SH-SY5Y (cell line): ENCODE data around the gene MLLT1.

Experiments used
- GATA2 ChIP-seq: IDR thresholded peaks from 2 replicates; pipeline ENCODE4 v1.6.1; 2011; ENCODE audit warnings: mild to moderate bottlenecking, low read depth, low read length
- GATA3 ChIP-seq: IDR thresholded peaks from 2 replicates; pipeline ENCODE4 v1.6.1; 2011; ENCODE audit warnings: low read depth, mild to moderate bottlenecking, low read length, moderate library complexity

DNA sequence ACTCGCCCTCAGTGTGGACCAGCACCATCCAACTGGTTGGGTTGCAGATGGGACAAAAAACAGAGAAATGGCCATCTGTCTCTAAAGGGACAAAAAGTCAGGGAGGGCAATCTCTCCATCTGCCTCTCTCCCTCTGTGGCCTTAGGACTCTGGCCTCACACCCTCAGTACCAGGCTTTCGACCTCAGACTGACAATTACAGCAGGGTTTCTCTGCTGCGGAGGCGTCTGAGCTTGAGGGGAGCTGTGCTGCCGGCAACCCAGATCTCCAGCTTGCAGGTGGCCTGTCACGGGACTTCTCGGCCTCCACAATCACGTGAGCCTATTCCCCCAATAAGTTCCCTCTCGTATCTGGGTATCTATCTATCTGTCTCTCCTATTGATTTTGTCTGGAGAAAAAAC lies 27.7 kb downstream of the MLLT1 start:
- TF ChIP-seq GATA3 = no peak
- no peak for TF ChIP-seq GATA2
